NCI-H2171 (cell line): ENCODE results near the gene IQSEC1.

ENCODE experiments used
- DNase-seq: peaks from one replicate; lab custom pipeline; 2025; lab: John Stamatoyannopoulos, UW

Gene IQSEC1

DNA sequence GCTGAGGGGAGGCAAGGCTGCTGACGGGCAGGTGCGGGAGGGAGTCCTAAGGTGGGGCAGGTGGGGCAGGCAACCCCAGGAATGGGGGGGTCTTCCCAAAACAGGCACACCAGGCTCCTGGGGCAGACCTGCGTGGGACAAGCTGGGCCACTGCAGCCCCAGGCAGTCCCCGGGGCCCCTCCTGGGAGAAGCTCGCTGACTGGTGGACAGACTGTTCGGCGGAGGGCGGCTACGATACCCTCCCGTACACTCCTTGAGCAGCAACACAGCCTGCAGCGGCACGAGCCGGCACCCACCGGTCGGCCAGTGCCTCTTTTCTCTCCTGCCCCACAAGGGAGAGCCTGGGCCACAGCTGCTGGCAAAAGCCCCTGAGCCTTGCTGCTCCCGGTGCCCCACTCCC, 165.9 kb downstream of the IQSEC1 start:
- DNase-seq, result no peak

DNA sequence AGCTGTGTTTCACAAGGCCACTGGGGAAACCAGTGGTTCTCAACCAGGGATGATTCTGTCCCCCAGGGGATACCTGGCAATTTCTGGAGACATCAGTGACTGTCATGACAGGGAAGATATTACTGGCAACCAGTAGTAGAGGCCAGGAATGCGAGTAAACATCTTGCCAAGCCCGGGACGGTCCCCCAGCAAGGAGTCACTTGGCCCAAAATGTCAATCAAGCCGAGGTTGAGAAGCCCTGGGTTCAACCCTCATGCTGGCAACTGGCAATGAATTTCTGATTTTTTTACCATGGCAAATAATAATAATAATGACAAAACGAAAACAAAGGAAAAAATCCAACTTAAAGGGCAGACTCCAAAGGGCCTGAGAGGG, 166.3 kb downstream of the IQSEC1 start:
- DNase-seq, result no peak

DNA sequence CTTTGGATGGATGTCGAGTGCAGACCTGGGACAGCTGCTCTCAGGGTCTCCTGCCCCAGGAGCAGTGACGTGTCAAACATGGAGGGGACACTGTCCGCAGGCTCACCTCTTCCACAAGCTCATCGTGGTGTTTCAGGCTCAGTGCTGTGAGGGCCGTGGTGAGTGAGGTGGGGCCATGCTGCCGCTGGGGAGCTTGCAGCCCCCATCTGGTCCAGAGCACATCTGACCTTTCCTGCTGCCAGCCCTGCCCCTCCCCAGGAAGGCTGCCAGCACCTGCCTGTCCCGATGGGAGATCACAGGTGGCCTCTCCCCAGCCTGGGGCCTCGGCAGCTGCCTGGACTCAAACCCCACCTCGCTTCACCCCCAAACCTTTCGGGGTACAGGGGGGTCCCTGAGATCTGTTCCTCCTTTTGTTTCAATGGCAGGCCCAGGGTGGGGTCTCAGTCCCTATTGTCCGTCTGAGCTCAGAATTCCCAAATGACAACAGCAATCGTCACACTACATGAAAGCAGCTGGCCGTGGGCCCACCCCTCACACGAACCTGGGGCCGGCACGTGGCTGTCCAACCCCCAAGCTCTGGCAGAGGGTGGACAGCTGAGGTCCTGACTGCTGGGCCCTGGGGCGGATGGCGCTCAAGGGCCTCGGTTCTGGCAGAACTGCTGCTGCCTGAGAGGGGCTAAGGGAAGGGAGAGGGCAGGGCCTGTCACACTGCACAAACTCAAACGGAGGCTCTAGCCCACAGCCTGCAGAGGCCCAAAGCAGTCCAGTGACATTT, 166.9 kb downstream of the IQSEC1 start:
- DNase-seq, result no peak

DNA sequence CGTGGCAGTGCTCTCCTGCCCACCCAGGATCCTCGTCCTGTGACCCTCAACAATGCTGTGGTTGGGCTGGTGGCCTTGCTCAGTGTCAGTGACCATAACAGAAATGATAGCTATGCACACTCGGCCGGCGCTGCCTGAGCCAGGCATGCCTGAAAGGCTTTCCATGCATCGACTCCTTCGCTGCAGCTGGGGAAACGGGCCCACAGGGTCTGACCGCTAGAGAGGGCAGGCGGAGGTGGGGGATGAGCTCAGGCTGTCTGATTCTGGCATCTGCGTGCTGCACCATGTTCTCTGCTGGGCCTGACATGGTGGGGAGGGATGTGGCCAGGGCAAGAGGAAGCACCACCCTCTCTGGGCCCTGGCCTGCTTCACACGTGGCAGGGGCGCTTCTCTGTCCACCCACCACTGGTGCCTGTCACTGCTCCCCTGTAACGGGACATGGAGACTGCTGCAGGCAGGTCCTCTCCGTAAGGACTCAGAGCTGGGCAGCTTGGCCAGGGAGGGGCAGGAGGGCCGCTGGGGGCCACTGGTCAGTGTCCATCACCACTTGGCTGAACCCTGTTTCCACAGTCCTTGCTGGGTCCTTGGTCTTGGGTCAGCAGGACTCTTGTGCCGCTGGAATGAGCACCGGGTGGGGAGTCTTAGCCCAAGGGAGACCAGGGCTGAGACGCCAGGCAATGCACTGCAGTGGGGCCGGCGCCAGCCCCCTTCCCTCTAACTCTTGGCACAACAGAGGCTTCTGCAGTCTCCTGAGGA, 167.7 kb downstream of the IQSEC1 start:
- DNase-seq, result no peak

DNA sequence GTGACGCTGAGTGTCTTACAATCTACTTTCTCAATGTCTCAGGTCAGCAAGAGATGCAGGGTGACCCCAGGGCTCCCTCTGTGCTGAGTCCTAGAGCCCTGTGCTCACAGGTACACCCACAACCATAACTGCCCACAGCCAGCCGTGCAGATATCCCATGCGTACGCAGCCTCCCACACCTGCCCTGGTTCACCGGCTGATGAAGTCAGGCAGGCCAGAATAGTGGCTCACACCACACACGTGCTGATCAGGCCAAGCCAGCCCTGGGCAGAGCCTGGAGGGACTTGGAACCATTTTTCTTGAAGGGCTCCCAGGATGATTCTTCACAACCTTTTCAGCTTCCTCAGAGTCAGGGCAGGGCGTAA, 168.3 kb downstream of the IQSEC1 start:
- DNase-seq, result no peak

DNA sequence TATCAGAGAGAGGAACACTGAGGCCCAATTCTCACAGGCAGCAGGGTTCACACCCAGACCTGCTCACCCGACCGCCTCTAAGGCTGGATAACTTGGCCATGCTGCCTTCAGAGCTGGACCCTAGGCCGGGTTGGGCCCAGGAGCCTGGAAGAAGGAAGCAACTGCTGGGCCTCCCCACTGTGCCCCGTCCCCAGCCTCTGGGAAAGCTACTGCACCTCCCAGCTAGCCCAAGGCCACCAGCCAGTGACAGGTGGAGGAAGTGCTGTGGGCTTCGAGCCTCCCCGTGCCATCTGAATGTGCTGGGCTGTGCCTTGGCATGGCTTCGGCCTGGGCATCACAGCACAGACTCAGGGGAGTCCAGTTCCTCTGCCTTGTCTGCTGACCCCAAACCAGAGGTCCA, 169.3 kb downstream of the IQSEC1 start:
- DNase-seq, result no peak

DNA sequence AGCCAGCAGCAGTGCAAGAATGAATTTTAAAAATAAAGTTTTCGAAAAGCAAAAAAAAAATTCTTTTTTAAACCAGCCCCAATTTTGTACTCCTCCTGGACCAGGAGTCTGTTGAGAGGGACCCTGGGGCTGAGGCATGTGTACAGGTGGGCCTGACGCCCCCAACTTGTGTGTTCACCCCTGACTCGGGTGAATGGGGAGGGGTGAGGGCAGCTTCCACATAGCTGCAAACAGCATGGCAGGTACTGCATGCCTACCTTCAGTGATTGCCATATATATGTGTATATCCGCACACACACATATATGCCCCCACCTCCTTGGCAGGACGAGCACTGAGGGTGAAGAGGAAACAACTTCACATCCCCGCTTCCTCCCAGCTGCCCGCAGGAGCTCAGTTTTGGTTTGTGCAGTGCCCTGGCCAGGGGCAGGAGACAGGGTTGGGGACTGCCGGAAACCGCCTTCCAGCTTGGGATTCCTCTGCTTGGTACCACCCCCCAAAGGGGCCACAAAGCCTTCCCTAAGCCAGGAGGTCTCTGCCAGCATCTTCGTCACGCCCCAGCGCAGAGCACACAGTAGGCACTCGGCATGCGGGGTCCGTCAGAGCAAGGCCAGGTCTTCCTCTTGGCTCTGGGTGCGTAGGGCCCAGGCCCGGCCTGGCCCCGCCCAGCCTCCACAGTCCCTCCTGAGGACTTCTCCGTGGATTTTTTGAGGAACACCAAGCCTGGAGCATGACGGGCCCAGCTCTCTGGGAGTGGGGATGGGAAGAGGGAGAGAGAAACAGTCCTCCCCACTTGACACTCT, 170.0 kb downstream of the IQSEC1 start:
- no peak for DNase-seq

DNA sequence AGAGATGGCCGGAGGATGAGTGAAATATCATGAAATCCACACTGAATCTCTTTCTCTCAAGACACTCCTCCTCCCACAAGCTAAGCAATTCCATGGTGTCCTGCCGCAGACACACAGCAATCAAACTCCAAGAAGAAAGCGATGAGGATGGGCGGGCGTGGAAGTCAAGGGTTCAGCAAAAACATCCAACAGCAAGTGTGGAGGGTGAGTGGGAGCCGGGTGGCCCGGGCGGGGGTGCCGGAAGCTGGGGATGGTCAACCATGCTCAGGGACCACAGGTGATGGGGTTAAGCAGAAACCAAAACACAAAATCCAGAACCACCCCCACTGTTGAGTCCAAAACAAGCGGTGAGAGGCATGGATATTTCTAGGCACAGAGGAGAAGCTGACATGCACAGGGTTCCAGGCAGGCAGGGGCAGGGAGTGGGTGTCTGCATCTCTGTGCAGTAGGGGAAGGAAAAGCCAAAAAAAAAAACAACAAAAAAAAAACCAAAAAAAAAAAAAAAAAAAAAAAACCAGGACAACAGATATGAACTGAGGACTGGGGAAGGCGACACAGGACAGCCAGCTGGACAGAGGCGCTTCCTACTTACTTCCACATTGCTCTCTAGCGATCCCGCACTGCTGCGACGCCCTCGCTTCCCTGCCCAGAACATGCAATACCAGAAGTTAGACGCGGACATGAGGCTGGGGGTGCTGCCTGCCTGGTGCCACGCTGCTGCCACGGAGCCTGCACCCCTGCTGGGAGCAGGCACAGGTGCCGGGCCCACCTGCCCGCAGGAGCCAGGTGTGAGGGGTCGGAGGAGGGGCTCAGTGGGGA, 170.8 kb downstream of the IQSEC1 start:
- no peak for DNase-seq

DNA sequence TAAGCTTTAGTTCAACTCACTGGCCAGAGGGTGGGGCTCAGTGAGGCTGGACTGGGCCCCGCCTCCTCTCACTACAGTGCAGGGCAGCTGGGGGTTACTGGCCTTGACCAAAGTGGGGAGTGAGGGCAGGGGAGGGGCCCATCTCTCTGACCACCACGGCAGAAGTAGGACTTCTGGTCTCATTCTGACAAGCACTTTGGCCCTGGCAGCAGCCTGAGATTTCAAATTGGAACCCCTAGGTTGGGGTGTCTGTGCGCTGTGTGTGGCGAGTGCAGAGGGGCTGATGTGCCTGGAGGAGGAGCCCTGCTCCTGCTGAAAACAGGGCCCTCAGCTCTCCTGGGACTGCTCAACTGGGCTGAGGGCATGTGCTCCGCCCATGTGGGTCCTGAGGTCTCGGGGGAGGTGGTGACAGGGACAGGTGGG, 171.6 kb downstream of the IQSEC1 start:
- peak; percentile 56 for DNase-seq

DNA sequence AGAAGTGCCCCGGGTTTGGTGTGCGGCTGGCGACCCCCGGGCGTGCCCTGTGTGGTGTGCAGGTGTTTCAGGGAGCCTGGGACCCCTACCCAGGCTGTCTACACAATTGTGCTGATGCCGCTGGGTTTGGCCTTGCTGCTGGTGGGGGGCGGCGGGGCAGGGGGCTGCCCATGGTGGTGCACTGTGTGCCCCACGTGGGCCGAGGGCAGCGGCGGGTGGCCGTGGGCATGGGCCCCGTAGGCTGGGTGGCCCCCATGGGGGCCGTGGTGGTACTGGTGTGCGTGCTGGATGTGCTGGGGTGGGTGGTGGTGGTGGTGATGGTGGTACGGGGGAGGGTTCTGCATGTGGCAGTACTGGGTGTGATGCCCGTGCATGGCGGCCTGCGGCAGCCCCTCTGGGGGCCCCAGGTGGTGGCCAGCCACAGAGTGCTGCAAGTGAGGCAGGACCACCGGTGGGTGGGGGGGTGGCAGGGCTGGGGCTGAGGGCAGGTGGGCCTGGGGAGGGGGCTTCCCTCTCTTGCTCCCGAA, 172.3 kb downstream of the IQSEC1 start:
- no peak for DNase-seq

DNA sequence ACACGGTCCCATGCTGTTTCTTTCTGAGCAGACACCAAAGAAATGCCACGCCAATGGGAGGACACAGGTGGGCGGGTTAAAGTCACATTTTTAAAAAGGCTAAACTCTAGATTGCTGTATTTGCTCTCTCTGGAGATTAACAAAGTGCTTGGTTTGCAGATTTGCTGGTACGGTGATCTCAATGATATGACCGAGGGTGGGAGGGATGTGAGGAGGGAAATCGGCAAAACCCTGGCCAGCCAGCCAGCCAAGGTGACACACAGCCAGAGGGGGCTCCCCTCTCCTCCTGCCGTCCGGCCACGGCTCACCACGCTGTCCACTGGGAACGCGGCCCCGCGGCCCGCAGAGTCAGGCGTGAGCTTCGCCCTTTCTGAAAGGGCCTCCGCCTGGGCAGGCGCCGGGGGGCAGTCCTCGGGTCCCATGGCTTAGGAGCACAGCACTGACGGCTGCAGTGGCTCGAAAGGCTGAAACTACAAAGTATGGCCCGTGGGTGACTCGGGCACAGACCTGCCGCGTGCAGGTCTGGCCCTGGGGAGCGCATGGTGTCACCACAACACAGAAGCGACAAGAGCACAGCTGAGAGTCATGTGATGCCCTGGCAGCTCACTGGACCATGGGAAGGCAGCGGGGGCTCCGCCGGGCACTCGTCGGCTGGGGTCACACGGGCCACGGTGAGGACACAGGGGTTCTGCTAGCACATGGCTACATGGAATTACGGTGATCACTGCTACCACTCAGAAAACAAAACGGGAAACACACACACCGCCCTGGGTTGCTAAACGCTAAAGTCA, 174.1 kb downstream of the IQSEC1 start:
- no peak for DNase-seq

DNA sequence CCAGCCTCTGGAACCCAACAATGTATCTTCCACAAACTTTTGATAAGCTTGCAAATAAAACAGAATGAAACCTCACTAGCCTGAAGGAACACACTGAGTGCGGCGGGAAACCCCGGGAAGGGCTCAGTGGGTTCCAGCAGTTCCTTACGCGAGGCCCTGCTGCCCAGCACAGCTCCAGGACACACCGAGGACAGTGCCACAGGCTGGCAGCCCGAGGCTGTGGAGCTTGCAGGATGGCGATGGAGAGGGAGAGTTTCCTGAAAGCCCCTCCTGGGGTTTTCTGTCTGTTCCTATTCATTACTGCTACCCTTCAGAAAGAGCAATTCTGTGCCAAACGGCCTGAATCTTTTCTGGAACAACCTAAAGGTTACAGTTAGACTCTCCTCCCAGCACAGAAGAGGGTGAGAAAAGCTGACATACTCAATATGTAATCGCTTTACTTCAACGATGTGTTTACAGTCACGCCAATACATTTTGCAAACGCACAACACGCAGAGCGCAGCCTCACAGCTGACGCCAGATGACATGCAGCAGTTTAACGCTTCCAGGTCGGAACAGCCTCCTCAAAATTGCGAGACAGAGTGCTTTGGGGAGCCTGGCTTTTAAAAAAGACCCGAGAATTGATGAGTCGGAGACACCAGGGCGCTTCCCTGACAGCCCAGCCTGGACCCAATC, 174.8 kb downstream of the IQSEC1 start:
- DNase-seq, result no peak

DNA sequence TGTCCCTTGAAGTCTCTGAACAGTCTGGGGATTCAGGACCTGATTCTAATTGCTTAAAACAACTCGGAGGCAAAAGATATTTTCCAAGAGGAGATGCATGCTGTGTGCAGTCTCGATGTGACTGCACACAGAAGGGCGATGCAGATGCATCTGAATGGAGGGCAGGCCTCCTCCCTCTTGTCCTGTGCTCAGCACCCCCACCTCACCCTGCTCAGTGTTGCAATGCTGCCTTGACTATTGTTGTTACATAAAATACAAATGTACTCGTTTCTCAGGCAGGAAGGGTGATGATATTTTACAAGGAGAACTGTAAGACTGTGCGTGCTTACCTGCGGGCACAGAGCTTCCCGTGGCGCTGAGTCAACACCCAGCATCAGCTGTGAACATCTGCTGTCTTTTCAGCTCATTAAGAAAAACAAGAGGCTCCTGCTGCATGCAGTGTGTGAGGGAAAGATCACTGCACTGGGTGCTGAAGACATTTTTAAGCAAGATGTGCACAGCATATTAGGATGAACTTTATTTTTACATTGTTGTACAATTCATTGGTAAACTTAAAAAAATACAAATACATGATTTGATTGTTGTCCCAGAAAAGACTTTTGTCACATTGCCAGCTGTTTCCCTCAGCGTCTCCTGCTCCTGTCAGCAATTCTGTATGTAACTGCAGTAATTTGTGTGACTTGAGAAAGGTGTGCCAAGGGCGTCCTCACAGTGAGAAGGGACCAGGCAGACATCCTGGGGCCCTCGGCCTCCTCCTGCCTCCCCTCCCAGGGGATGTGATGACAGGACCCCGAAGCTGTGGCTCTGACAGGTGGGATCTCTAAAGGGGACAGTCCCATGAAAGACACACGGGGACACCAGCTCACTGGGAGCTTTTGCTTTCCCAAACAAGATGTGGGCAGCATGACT, 175.6 kb downstream of the IQSEC1 start:
- DNase-seq, result peak; percentile 63

DNA sequence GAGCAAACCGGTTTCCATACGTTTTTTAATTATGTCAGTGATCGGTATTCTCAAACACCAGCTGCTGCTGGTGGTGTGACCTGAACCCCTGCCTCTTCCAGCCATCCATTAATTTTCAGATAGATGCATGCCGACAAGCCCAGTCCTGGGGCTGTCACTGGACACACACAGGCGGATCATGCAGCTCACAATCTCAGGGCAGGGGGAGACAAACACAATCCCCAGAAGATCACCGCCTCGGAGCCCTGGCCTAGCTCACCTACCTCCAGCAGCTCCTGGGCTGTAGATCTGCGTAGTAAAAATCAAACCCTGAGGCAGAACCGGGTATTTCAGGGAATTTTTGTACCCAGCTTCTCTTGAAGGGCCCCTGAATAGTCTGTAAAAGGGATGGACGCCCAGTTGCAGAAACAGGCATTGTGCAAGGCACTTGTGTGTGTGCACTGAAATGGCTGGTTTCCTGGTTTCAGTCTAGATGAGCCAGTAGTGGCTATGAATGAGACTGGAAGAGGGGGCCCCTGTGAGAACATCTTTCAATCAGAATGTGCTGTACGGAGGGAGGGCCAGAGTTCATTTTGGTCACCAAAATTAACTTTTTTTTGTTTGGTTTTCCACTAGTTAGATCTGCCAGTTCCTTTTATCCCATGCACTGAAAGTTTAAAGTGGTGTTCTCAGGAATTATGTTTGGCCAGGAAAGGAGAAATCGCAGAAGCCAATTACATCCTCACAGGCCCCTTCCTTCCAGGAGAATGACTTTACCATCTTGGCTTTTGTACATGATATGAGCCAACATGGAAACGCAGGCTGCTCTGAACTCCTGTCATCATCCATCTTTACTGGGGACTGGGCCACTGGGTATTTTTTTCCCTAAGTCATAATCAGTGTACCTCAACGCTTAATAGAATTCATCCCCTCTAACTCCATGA, 176.9 kb downstream of the IQSEC1 start:
- DNase-seq, result no peak

DNA sequence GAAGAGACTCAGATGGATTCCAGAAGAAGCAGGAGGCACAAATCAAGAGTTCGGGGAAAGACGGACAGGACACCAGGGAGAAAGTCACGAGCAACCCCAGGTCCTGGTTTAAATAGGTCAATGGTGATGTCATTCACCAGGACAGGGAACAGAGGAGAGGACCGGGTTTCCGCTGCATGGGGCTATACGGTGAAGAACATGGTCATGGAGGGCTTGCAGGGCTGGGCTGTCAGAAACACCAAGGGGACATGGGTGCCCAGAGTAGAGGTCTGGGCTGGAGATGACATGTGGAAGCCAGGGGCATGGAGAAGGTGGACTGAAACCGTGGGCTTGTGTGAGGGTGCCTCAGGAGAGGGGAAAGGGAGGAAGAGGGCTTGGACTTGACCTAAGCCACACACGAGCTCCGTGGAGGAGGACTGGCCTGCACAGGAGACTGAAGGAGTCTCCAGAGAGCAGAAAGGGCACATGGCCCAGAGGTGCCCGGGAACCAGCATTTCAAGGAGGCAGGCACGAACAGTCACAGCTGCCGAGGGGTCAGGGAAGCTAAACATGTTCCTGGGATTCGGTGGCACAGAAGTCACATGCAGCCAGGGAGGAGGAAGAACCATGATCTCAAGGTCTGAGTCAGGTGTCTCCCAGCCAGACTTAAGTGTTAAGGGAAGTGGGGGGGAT, 177.7 kb downstream of the IQSEC1 start:
- no peak for DNase-seq

DNA sequence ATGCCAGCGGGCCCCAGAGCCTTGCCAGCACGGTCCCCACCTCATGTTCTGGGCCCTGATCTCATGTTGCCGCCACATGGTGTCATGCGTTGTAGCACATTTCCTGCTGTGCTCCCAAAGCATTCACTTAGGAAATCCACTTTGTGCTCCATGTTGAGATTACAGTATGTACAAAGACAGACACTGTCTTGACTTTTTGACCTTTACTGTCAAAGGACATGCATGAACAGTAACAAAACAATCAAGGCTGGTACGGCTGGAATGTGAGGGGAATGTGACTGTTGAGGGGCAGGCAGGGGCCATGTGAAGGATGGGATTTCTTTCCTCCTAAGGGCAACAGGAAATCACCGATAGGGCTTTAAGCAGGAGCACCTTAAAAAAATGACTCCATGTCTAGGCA, 178.6 kb downstream of the IQSEC1 start:
- DNase-seq, result no peak

DNA sequence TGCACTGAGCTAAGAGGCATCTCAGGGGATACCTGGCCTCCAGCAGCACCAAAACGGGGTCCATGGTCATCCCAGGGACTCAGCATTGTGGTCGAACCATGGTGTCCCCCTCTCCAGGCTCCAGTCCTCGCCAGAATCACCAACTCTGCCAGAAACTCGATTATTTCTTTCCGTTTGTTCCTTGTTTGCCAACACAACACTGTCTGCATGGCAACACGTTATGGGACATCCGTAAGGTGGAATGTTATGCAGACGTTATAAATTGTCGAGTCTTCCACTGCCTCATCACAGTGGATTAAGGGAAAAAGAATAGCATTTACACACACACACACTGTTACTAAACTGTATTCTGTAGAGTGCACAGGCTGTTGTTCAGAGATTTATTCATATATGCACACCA, 179.4 kb downstream of the IQSEC1 start:
- DNase-seq, result no peak

DNA sequence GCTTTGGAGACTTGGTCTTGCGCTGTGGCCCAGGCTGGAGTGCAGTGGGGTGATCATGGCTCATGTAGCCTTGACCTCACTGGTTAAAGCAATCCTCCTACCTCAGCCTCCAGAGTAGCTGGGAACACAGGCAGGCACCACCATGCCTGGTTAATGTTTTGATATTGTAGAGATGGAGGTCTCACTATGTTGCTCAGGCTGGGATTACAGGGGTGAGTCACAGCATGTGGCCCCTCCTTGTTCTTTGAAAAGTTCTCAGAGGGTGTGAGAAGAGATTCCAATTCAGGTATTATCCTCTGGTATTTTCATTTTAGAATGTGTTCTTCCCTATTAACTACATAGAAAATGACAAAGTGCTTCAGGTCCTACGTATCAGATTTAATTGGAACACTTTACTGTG, 180.0 kb downstream of the IQSEC1 start:
- DNase-seq, result no peak
